GM21717 (cell line): ENCODE data around the gene FMNL3.
"Not testable (repeated sequence)": the region's sequence is repeated elsewhere in the genome, so short reads cannot be mapped to it uniquely, and the experiment has no call there.

Experiments
- ATAC-seq: cut with Tn5 transposase; IDR thresholded peaks from one replicate; pipeline ENCODE4 v1.9.1; 2021; ENCODE audit warnings: mild to moderate bottlenecking, moderate library complexity; ENCODE audit not compliant: unreplicated experiment

Gene FMNL3

GRCh38 chr12:49609875-49610154 is 97.4 kb downstream of the FMNL3 start:
- no peak for ATAC-seq

GRCh38 chr12:49609059-49609874 is 97.9 kb downstream of the FMNL3 start:
- no peak for ATAC-seq

GRCh38 chr12:49605539-49605938 is 101.7 kb downstream of the FMNL3 start, which contains the start of gene FAM186B:
FAM186B (minus strand) TSS chr12:49605639; CDS start chr12:49605477, 162 bp downstream.
- ATAC-seq = not testable (repeated sequence)

DNA sequence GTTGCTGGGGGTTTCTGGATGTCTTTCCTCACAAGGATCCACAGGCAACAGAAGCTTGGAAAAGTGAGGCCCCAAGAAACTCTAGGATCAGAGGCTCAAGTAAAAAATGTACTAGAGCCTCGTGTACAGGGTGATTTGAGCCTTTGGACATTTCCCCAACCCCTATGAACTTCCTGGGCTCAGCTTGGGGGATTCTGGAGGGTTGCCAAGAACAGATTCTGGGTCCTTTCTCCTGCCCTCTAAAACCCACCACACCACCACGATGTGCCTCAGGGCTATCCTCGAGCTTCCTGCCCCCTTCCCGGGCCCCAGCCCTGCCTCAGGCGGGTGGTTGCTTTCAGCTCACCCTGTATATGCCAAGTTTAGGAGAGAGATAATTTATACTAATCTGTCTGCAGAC is 102.3 kb downstream of the FMNL3 start:
- no peak for ATAC-seq

DNA sequence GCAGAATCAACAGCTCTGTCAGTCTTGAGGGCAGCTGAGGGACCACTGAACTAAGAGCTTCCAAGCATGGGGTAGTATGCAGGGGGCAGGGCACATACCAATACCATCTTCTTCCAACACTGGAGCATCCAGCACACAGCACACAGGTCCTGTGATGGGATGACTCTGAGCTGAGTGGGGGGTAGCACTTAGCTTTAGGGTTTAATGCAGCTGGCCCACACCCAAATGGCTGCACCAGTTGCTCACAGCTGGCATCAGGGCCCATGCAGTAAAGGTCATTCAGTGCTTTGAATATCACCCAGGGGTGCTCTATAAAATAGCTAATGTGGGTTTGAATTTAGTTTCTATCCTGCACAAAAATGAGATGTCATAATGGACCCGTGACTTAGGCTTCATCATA is 103.5 kb downstream of the FMNL3 start:
- ATAC-seq = no peak

GRCh38 chr12:49599961-49600360 is 107.2 kb downstream of the FMNL3 start:
- ATAC-seq = no peak

- no peak for ATAC-seq
These were observed 108.7 kb downstream of the FMNL3 start for GRCh38 chr12:49598527-49598926.

GRCh38 chr12:49588721-49589516 is 118.3 kb downstream of the FMNL3 start:
- ATAC-seq = no peak

DNA sequence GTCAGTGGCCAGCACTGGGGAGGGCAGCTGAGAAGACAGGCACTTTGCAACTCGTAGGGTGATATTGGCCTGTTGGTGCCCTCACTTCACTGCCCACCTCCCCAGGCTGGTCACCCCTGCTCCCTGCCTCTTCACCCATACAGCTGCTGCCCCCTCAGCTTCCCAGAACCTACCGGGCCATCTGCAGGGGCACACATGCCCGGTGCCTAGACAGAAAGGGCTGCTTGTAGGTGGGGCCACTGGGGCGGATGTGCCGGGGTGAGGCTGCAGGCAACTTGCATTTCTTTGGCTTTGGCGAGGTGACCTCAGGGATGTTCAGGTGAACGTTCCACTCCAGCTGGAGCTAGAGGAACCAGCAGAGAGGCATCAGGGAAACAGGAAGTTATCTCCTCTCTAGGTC is 118.9 kb downstream of the FMNL3 start:
- ATAC-seq = no peak

DNA sequence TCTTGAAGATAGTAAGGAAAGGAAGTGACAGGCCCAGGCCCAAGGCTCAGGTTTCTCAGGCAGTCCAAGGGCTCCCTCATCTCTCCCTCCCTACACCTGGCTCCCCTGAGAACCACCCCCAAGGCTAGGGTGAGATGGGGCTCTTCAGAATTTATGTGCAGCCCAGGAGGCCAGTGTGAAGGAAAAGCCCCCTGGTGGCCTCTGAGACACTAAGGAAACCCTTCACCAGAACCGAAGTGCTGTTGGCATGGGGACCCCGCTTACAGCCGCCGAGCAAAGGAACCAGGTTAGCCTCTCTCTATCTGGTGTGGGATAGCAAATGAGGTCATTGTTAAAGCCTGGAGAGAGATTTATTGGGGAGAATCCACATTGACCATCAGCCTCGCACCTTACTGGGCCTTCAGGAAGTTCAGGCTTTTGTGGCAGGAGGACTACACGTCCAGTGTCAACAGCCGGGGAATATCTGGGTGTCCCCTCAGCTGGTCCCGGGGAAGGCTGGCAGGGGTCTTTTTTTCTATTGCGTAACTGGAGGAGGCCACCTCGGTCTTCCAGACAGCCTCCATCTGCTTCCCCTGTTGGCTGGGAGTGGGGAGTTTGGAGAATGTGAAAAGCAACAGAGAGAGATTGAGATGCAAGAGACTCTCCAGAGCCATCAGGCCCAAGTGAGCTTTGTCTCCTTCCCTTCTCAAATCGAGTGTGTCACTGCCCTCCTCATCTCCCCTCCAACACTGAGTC is 119.9 kb downstream of the FMNL3 start:
- ATAC-seq = no peak
